Measurements from ENCODE around the gene KDM5B.

- TF ChIP-seq CTCF (IDR thresholded peaks at IDR 0.05; ENCODE audit: poor library complexity) (no peak), EZH2 (IDR thresholded peaks at IDR 0.05; ENCODE audit: borderline replicate concordance) (no peak)
Observed at GRCh38 chr1:202781180-202781579, 27.0 kb downstream of the KDM5B start.

All from hepatocyte (in vitro differentiated cells).